DMS79 (cell line): ENCODE data around the gene KRTAP5-9.
"Not testable (repeated sequence)": the region's sequence is repeated elsewhere in the genome, so short reads cannot be mapped to it uniquely, and the experiment has no call there.

ENCODE experiments used
- DNase-seq: peaks from one replicate; lab custom pipeline; 2025; lab: John Stamatoyannopoulos, UW

Gene KRTAP5-9

GRCh38 chr11:71562120-71562519 is 13.9 kb downstream of the KRTAP5-9 start:
- no peak for DNase-seq

DNA sequence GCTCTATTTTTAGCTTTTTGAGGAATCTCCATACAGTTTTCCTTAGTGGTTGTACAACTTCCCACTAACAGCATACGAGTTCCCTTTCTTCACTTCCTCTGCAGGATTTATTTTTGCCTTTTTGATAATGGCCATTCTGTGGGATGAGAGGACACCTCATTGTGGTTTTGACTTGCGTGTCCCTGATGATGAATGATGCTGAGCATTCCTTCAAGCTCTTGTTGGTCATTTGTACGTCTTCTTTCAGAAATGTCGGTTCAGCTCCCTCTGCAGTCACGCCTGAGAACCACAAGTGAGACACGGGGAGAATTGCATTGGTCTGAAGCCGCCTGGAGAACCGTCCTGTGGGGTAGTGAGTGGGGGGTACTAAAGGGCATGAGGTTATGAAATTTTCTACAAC is 15.2 kb downstream of the KRTAP5-9 start:
- no peak for DNase-seq

- no peak for DNase-seq
Observed at GRCh38 chr11:71564430-71564829, 16.2 kb downstream of the KRTAP5-9 start.

- DNase-seq: no peak
Observed at GRCh38 chr11:71565263-71565662, 17.0 kb downstream of the KRTAP5-9 start, which contains the start of gene KRTAP5-10. TSS of gene KRTAP5-10 (plus strand) at chr11:71565563. CDS start at chr11:71565588, 25 bp downstream.

DNA sequence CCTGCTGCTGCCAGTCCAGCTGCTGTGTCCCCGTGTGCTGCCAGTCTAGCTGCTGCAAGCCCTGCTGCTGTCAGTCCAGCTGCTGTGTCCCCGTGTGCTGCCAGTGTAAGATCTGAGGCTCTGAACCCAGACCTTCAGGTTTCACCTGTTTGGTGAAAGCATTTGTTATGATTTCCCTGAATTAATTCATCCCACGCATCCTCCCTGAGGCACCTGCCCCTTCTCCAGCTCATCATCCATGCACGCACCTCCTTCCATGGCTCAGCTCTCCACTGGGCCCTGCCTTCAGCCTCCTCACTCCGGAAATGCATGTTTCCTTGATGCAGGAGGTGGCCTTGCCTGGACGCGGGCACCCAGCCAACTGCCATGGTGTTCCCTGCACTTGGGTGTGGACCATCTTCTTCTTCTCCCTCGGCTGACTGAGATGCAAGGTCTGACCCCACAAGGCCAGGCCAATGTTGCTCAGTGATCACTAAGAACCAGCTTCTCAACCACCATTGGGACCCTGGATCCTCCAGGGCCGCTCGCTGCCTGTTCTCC is 17.9 kb downstream of the KRTAP5-9 start:
- DNase-seq: no peak

GRCh38 chr11:71566626-71567599 is 18.7 kb downstream of the KRTAP5-9 start:
- DNase-seq: not testable (repeated sequence)

GRCh38 chr11:71567633-71568032 is 19.4 kb downstream of the KRTAP5-9 start:
- not testable (repeated sequence) for DNase-seq

DNA sequence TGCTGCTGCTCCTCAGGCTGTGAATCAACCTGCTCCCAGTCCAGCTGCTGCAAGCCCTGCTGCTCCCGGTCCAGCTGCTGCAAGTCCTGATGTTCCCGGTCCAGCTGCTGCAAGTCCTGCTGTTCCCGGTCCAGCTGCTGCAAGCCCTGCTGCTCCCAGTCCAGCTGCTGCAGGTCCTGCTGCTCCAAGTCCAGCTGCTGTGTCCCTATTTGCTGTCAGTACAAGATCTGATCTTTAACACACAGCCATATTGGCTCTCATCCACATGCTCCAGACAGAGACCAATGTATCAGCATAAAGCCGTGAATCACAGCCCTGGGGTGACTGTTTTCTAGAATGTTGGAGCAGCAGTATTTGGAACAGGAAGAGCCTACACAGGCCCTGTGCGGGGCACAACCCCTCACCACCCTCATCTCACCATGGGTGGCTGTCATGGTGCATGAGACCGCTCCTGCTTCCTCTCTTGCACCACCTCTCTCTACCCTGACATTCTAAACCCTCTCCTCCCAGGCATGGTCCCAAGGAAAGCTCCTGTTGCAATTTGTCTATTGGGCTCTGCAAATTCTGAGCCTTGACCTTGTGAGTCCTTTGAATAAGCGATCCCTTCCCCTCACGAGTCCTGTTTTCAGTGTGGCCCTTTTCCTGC is 20.6 kb downstream of the KRTAP5-9 start:
- no peak for DNase-seq

- DNase-seq: not testable (repeated sequence)
Observed at GRCh38 chr11:71571101-71571850, 23.1 kb downstream of the KRTAP5-9 start.

- DNase-seq: no peak
Observed at GRCh38 chr11:71572811-71573210, 24.6 kb downstream of the KRTAP5-9 start.

DNA sequence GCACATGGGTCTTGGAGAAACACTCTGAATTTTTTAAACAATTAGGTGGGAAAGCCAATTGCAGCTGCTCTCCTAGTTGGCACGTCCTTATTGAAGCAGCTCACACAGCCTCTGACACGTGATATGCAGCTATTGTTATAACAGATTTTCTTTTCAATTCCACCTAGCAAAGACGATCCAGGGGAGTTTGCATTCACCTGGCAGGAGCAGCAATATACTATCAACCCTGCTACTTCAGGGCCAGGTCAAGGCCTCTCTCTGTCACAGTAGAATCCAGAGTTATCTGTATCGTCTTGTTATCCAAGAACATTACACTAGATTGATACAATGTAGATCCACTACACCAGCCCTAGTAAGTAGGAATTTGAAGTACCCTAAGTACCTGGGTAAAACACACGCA is 26.2 kb downstream of the KRTAP5-9 start:
- DNase-seq: no peak

DNA sequence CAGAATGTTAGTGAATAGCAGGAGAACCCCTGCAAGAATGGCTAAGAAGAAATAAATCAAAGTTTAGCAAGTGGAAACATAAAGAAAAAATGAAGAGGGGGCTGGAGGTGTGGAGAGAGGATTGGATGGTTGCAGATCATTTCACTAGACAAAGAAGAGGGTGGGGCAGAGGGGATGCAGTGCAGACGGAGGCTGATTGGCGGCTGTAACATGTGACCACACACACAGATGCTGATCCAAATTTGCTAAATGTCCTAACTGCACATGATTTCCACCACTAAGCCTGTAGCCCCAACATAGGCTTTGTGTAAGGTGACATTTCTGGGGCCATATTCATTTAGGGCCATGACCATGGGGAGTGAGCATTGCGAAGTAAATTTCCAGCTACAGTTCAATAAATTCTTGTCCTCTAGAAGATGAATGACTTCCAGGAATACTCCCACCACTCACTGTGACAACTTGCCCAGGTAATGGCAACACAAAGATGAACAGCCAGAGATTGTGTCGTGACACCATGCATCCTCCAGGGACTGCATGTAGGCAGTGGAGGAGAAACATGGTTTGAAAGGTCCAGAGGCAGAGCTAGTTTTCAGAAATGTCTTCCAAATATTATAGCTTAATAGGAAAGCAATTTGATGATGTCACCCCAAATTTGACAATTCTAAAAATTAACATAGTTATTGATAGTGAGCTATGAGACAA is 27.7 kb downstream of the KRTAP5-9 start:
- DNase-seq: no peak

GRCh38 chr11:71576688-71577465 is 28.7 kb downstream of the KRTAP5-9 start:
- not testable (repeated sequence) for DNase-seq

DNA sequence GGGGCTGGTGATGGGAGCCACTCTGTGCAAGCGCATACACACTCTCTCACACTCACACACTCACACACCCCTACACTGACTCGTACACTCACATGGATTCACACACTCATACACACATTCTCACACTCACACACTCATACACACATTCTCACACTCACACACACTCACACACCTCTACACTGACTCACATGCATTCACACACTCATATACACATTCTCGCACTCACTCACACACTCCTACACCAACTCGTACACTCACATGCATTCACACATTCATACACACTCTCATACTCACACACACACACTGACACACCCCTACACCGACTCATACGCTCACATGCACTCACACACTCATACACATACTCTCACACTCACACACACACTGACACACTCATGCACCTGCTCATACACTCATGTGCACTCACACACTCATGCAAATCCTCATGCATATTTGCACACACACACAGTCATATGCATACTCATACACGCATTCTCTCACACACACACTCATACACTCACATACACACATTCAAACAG is 29.3 kb downstream of the KRTAP5-9 start:
- no peak for DNase-seq

DNA sequence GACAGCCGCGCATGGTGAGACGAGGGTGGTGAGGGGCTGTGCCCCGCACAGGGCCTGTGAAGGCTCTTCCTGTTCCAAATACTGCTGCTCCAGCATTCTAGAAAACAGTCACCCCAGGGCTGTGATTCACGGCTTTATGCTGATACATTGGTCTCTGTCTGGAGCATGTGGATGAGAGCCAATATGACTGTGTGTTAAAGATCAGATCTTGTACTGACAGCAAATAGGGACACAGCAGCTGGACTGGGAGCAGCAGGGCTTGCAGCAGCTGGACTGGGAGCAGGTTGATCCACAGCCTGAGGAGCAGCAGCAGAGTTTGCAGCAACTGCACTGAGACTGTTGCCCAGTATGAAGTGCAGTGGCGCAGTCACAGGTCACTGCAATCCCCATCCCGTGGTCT is 31.3 kb downstream of the KRTAP5-9 start:
- not testable (repeated sequence) for DNase-seq

GRCh38 chr11:71580057-71581003 is 32.1 kb downstream of the KRTAP5-9 start:
- peak; percentile 51 for DNase-seq

- no peak for DNase-seq
Observed at GRCh38 chr11:71581826-71582225, 33.6 kb downstream of the KRTAP5-9 start.

DNA sequence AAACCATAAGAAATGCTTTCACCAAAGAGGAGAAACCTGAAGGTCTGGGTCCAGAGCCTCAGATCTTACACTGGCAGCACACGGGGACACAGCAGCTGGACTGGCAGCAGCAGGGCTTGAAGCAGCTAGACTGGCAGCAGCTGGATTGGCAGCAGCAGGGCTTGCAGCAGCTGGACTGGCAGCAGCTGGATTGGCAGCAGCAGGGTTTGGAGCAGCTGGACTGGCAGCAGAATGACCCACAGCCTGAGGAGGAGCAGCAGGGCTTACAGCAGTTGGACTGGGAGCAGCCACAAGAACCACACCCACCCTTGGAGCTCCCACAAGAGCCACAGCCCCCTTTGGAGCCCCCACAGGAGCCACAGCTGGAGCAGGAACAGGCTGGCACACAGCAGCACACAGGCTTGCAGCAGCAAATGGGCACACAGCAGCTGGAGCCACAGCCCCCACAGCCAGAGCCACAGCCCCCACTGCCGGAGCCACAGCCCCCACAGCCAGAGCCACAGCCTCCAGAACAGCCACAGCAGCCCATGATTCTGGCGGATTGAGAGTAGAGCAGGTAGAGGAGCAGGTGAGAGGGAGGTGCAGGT is 34.2 kb downstream of the KRTAP5-9 start, which contains the start of gene KRTAP5-11:
TSS of gene KRTAP5-11 (minus strand) at position 567 of the 587 bp plus-strand sequence. CDS start at position 529, 38 bp downstream.
- no peak for DNase-seq

GRCh38 chr11:71582969-71583368 is 34.7 kb downstream of the KRTAP5-9 start:
- not testable (repeated sequence) for DNase-seq
